Esophagus squamous epithelium (tissue), 4 donors: ENCODE measurements around the gene TUBG1.

Experiments used
- POLR2A ChIP-seq, 4 donors: fragments of 450-650 bp; IDR thresholded peaks; one replicate each; pipeline ENCODE4 v1.6.1; 2017; ENCODE audit warnings: antibody characterized with exemption in 4 of 4, mild to moderate bottlenecking in 4 of 4, moderate library complexity in 3 of 4
- TF ChIP-seq, protein P1 (sequence below), 6 experiments: fragments of 450-650 bp in 4 of 6; fragments of 200-600 bp in 2 of 6; sonication (generic) in 2 of 6; IDR thresholded peaks; one replicate each; pipeline ENCODE4 v1.5.1; 2016 to 2019; ENCODE audit warnings: antibody characterized with exemption in 6 of 6, mild to moderate bottlenecking in 4 of 6, moderate library complexity in 4 of 6

- TF ChIP-seq, protein P1, sequence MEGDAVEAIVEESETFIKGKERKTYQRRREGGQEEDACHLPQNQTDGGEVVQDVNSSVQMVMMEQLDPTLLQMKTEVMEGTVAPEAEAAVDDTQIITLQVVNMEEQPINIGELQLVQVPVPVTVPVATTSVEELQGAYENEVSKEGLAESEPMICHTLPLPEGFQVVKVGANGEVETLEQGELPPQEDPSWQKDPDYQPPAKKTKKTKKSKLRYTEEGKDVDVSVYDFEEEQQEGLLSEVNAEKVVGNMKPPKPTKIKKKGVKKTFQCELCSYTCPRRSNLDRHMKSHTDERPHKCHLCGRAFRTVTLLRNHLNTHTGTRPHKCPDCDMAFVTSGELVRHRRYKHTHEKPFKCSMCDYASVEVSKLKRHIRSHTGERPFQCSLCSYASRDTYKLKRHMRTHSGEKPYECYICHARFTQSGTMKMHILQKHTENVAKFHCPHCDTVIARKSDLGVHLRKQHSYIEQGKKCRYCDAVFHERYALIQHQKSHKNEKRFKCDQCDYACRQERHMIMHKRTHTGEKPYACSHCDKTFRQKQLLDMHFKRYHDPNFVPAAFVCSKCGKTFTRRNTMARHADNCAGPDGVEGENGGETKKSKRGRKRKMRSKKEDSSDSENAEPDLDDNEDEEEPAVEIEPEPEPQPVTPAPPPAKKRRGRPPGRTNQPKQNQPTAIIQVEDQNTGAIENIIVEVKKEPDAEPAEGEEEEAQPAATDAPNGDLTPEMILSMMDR (IDR thresholded peaks at IDR 0.05), result no peak
- TF ChIP-seq POLR2A (IDR thresholded peaks at IDR 0.05), result no peak
Observed at GRCh38 chr17:42563950-42564349, 45.5 kb upstream of the TUBG1 start.
